AG09309 (cell line): Measurements from ENCODE around the gene FZD2.
"Not testable (repeated sequence)": the region's sequence is repeated elsewhere in the genome, so short reads cannot be mapped to it uniquely, and the experiment has no call there.

Experiments used
- DNase-seq: peaks from one replicate; pipeline ENCODE4 v3.0.0-alpha.2; 2010; ENCODE audit warnings: low read depth
- H3K4me3 ChIP-seq: 2 replicates; pipeline ENCODE4 v1.5.1; 2011; ENCODE audit warnings: mild to moderate bottlenecking, low read depth, low read length, moderate library complexity; ENCODE audit not compliant: control insufficient read depth
- CTCF ChIP-seq: IDR thresholded peaks from 2 replicates; pipeline ENCODE4 v1.5.1; 2011; ENCODE audit warnings: mild to moderate bottlenecking, low read depth, low read length, inconsistent platforms; ENCODE audit not compliant: insufficient read depth, control insufficient read depth; ENCODE audit errors: missing control alignments

FZD2 gene

GRCh38 chr17:44527954-44528353 lies 29.3 kb upstream of the FZD2 start:
- no peak for TF ChIP-seq CTCF
- DNase-seq: no peak
- H3K4me3 ChIP-seq: no peak overlapping the region

GRCh38 chr17:44529864-44530263 lies 27.4 kb upstream of the FZD2 start:
- H3K4me3 ChIP-seq: no peak overlapping the region
- no peak for TF ChIP-seq CTCF
- DNase-seq: no peak

GRCh38 chr17:44530896-44531418 lies 26.3 kb upstream of the FZD2 start:
- no peak overlapping the region for H3K4me3 ChIP-seq
- DNase-seq: no peak
- no peak for TF ChIP-seq CTCF

GRCh38 chr17:44533533-44534246 lies 23.6 kb upstream of the FZD2 start:
- H3K4me3 ChIP-seq: no peak overlapping the region; the same call in 1 of the 2 replicates

GRCh38 chr17:44536090-44536953 lies 21.0 kb upstream of the FZD2 start:
- no peak for TF ChIP-seq CTCF
- no peak for DNase-seq
- H3K4me3 ChIP-seq: no peak overlapping the region

More at GRCh38 chr17:44533533-44534246, 23.6 kb upstream of the FZD2 start:
- peak; percentile 97 for TF ChIP-seq CTCF
- no peak for DNase-seq

GRCh38 chr17:44537922-44538321 lies 19.4 kb upstream of the FZD2 start:
- not testable (repeated sequence) for H3K4me3 ChIP-seq, DNase-seq

- no peak for TF ChIP-seq CTCF
- no peak overlapping the region for H3K4me3 ChIP-seq
- no peak for DNase-seq
These were observed 17.6 kb upstream of the FZD2 start for GRCh38 chr17:44539673-44540072.
